ENCODE results near the gene MIR17HG.

Gene MIR17HG

GRCh38 chr13:91326146-91326545, 21.3 kb upstream of the MIR17HG start:
- DNase-seq (ENCODE audit: low read depth) = no peak
- TF ChIP-seq MAX (IDR thresholded peaks at IDR 0.05; ENCODE audit: low read depth, low read length) = no peak
- no peak for TF ChIP-seq CTCF (IDR thresholded peaks at IDR 0.05; ENCODE audit: low read depth, low read length)
- TF ChIP-seq POLR2A (IDR thresholded peaks at IDR 0.05; ENCODE audit: extremely low read depth, insufficient read length) = no peak
- TF ChIP-seq MYC (IDR thresholded peaks at IDR 0.05; ENCODE audit: low read depth, low read length) = no peak
- no peak overlapping the region for H3K4me3 ChIP-seq (ENCODE audit: low read depth, low read length)

GRCh38 chr13:91328726-91329125, 18.8 kb upstream of the MIR17HG start:
- no peak overlapping the region for H3K4me3 ChIP-seq (ENCODE audit: low read depth, low read length)
- DNase-seq (ENCODE audit: low read depth) = no peak
- TF ChIP-seq POLR2A (IDR thresholded peaks at IDR 0.05; ENCODE audit: extremely low read depth, insufficient read length) = no peak
- TF ChIP-seq CTCF (IDR thresholded peaks at IDR 0.05; ENCODE audit: low read depth, low read length) = no peak
- TF ChIP-seq MAX (IDR thresholded peaks at IDR 0.05; ENCODE audit: low read depth, low read length) = no peak

- H3K4me3 ChIP-seq (ENCODE audit: low read depth, low read length) = no peak overlapping the region
- no peak for TF ChIP-seq CTCF (IDR thresholded peaks at IDR 0.05; ENCODE audit: low read depth, low read length)
- TF ChIP-seq POLR2A (IDR thresholded peaks at IDR 0.05; ENCODE audit: extremely low read depth, insufficient read length) = no peak
- TF ChIP-seq MYC (IDR thresholded peaks at IDR 0.05; ENCODE audit: low read depth, low read length) = no peak
- no peak for DNase-seq (ENCODE audit: low read depth)
These were observed 17.8 kb upstream of the MIR17HG start for GRCh38 chr13:91329733-91330132.

GRCh38 chr13:91331047-91331915, 16.2 kb upstream of the MIR17HG start:
- no peak for DNase-seq (ENCODE audit: low read depth)
- TF ChIP-seq MYC (IDR thresholded peaks at IDR 0.05; ENCODE audit: low read depth, low read length) = no peak
- TF ChIP-seq MAX (IDR thresholded peaks at IDR 0.05; ENCODE audit: low read depth, low read length) = no peak
- TF ChIP-seq POLR2A (IDR thresholded peaks at IDR 0.05; ENCODE audit: extremely low read depth, insufficient read length) = no peak
- no peak for TF ChIP-seq CTCF (IDR thresholded peaks at IDR 0.05; ENCODE audit: low read depth, low read length)
- no peak overlapping the region for H3K4me3 ChIP-seq (ENCODE audit: low read depth, low read length)

- no peak for DNase-seq (ENCODE audit: low read depth)
- H3K4me3 ChIP-seq (ENCODE audit: low read depth, low read length) = no peak overlapping the region
- TF ChIP-seq MAX (IDR thresholded peaks at IDR 0.05; ENCODE audit: low read depth, low read length) = no peak
- no peak for TF ChIP-seq POLR2A (IDR thresholded peaks at IDR 0.05; ENCODE audit: extremely low read depth, insufficient read length)
- TF ChIP-seq MYC (IDR thresholded peaks at IDR 0.05; ENCODE audit: low read depth, low read length) = no peak
- TF ChIP-seq CTCF (IDR thresholded peaks at IDR 0.05; ENCODE audit: low read depth, low read length) = no peak
These were observed 1.4 kb upstream of the MIR17HG start for GRCh38 chr13:91346062-91346461.
